Osteocyte (in vitro differentiated cells): ENCODE data around the gene VIPR1. TPM values are rescaled to one million over a fixed set of nuclear protein-coding genes. Genes with fewer than 3 reads are reported as not detected.

ENCODE experiments used
- DNase-seq: peaks from one replicate; pipeline ENCODE4 v3.0.0; 2021; ENCODE audit warnings: mixed read lengths; ENCODE audit not compliant: unreplicated experiment; ENCODE audit errors: extremely low spot score
- H3K27ac Mint-ChIP-seq: one replicate; pipeline ENCODE4 v1.8.0; 2021; ENCODE audit warnings: mild to moderate bottlenecking, mixed read lengths; ENCODE audit not compliant: unreplicated experiment
- H3K27me3 Mint-ChIP-seq: one replicate; pipeline ENCODE4 v1.8.0; 2021; ENCODE audit warnings: mixed read lengths; ENCODE audit not compliant: unreplicated experiment
- H3K36me3 Mint-ChIP-seq: one replicate; pipeline ENCODE4 v1.8.0; 2021; ENCODE audit warnings: mixed read lengths; ENCODE audit not compliant: unreplicated experiment
- H3K4me1 Mint-ChIP-seq: one replicate; pipeline ENCODE4 v1.8.0; 2021; ENCODE audit warnings: mixed read lengths; ENCODE audit not compliant: unreplicated experiment
- H3K4me3 Mint-ChIP-seq: one replicate; pipeline ENCODE4 v1.8.0; 2021; ENCODE audit warnings: mild to moderate bottlenecking, moderate library complexity, mixed read lengths; ENCODE audit not compliant: unreplicated experiment
- H3K9me3 Mint-ChIP-seq: one replicate; pipeline ENCODE4 v1.8.0; 2021; ENCODE audit warnings: mixed read lengths; ENCODE audit not compliant: unreplicated experiment
- total RNA-seq: library from RNA; stranded (reverse); gene quantifications from 2 replicates; pipeline ENCODE4 v1.2.1, GENCODE V29; 2021
- TF ChIP-seq, protein P1 (sequence below): fragments of 200-600 bp; sonication (generic); IDR thresholded peaks from 2 replicates; pipeline ENCODE4 v1.5.0; 2021; ENCODE audit warnings: antibody characterized with exemption, mild to moderate bottlenecking, moderate library complexity

Gene VIPR1
- total RNA-seq, 1 donor from 2014 or later = 8.9 TPM

DNA sequence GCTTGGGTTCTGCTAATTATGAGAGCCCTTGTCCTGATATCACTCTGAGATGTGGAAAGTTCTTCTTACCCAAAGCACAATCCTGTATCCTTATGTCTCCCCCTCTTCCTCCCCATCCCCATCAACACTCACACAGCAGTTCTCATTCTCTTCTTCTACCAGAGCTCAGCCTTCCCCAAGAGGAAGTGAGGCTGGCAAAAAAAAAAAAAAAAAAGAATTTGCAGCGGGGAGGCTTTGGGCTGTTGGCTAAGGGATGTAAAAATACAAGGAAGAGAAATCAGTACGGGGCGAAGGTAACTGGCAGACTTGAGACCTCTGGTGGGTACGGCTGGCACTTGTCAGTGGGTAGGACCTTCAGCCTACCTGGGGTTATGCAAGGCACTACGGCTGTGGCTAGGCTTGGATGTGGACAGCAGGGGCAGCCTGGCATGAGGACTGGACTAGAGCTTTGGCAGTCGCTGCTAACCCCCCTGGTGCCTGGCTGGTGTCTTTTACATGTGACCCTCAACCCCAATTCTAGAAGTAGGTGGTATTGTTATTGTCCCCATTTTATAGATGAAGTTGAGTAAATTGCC, 5.4 kb downstream of the VIPR1 start:
- Mint-ChIP-seq H3K9me3 (no peaks in the 10 kb centered on the region), H3K27me3 (peaks cover 33% of the 10 kb centered on the region), H3K27ac (no peak overlapping the region), H3K4me3 (no peak overlapping the region), H3K36me3 (no peaks in the 10 kb centered on the region), H3K4me1 (peaks cover 3% of the 10 kb centered on the region)
- no peak for DNase-seq
- TF ChIP-seq, protein P1, sequence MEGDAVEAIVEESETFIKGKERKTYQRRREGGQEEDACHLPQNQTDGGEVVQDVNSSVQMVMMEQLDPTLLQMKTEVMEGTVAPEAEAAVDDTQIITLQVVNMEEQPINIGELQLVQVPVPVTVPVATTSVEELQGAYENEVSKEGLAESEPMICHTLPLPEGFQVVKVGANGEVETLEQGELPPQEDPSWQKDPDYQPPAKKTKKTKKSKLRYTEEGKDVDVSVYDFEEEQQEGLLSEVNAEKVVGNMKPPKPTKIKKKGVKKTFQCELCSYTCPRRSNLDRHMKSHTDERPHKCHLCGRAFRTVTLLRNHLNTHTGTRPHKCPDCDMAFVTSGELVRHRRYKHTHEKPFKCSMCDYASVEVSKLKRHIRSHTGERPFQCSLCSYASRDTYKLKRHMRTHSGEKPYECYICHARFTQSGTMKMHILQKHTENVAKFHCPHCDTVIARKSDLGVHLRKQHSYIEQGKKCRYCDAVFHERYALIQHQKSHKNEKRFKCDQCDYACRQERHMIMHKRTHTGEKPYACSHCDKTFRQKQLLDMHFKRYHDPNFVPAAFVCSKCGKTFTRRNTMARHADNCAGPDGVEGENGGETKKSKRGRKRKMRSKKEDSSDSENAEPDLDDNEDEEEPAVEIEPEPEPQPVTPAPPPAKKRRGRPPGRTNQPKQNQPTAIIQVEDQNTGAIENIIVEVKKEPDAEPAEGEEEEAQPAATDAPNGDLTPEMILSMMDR = no peak

DNA sequence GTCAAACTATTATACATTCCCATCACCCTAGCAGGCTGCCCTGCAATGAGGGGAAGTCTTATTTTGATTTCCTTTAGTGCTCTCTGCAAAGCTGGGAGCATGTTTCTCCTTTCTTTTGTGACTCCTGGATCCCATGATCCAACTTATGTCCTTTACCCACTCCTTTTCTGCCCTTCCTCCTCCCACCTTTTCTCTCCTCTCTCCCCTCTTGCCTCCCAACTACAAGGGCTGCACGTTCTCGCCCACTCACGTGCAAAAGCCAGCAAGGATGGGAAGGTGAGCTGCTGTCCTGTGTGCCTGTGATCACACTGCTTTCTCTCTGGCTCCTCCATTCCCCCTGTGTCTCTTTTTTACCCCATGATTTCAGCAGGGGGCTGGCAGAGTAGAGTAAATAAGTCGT, 6.1 kb downstream of the VIPR1 start:
- no peak for DNase-seq
- Mint-ChIP-seq H3K4me1 (no peaks in the 10 kb centered on the region), H3K27ac (no peak overlapping the region), H3K4me3 (no peak overlapping the region), H3K36me3 (no peaks in the 10 kb centered on the region), H3K27me3 (peaks cover 30% of the 10 kb centered on the region), H3K9me3 (no peaks in the 10 kb centered on the region)
- TF ChIP-seq, protein P1 = no peak

DNA sequence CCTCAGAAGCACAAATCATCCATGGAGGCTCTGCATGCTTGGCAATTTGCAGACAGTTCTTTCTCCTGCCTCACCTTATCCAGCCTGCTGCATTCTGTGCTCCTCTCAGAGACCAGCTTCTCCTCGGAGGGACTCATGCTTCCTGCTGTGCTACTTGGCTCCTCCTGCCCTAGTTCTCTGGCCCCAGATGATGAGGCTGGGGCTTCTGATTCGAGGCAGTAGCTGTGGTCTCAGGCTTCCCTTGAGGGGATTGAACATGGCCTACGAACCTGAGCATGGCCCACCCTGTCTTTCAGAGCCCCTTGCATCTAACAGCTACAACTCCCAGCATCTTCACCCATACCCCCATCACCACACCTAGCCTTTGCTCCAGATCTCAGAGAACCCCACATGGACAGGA, 6.7 kb downstream of the VIPR1 start:
- H3K9me3 Mint-ChIP-seq = no peaks in the 10 kb centered on the region
- H3K27ac Mint-ChIP-seq = no peak overlapping the region
- peaks cover 30% of the 10 kb centered on the region for H3K27me3 Mint-ChIP-seq
- TF ChIP-seq, protein P1 = no peak
- no peak for DNase-seq
- no peak overlapping the region for H3K4me3 Mint-ChIP-seq
- H3K36me3 Mint-ChIP-seq = no peaks in the 10 kb centered on the region
- H3K4me1 Mint-ChIP-seq = no peaks in the 10 kb centered on the region

DNA sequence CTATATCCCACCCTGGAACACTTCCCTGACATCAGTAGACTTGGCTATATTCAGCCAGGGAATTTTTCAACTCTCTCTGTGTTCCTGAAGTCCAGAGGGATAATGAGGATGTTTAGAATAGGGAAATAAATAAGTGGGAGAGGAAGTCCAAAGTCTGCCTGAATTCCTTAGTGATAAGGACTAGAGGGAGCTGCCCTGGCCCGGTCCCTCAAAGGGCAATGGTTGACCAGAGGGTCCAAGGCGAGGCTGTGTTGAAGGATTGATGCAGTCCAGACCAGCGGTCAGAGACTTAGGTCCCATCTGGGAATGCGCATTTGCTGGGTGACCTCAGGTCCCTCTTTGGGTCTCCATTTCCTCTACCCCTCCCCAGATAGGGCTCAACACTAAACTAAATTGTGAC, 7.9 kb downstream of the VIPR1 start:
- no peak overlapping the region for H3K4me3 Mint-ChIP-seq
- H3K27me3 Mint-ChIP-seq = peaks cover 30% of the 10 kb centered on the region
- TF ChIP-seq, protein P1 = no peak
- DNase-seq = no peak
- no peaks in the 10 kb centered on the region for H3K9me3 Mint-ChIP-seq
- no peaks in the 10 kb centered on the region for H3K4me1 Mint-ChIP-seq
- no peak overlapping the region for H3K27ac Mint-ChIP-seq
- no peaks in the 10 kb centered on the region for H3K36me3 Mint-ChIP-seq

DNA sequence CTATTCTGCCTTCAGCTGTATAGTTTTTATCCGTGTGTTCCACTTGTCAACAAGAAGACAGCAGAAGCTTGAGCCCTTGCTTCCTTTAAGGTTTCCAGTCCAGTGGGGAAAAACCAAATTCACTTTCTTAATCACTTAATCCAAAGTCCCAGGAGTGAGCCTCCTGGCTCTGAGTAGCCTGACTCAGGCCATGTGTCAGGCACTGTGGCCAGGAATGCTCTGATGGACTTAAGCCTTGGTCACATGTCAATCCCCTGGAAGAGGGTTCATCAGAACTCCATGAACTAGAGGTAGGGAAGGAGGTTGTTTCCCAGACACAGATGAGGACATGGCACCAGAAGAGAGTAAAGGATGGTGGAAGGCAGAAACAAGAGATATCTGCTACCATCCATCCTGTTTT, 8.8 kb downstream of the VIPR1 start:
- Mint-ChIP-seq H3K4me1 (no peaks in the 10 kb centered on the region), H3K36me3 (no peaks in the 10 kb centered on the region), H3K27ac (no peak overlapping the region), H3K4me3 (no peak overlapping the region), H3K27me3 (peaks cover 30% of the 10 kb centered on the region), H3K9me3 (no peaks in the 10 kb centered on the region)
- TF ChIP-seq, protein P1 = no peak
- DNase-seq = no peak
